SK-N-SH treated with all-trans-retinoic acid at 6 μM for 48 hours (cell line): Measurements from ENCODE around the gene ARRDC4.

Source experiments
- ATAC-seq: fragments of 200-7000 bp; cut with Tn5 transposase; 3 replicates; pipeline ENCODE4 v1.9.1; 2020; ENCODE audit warnings: mild to moderate bottlenecking, moderate library complexity
- ARNTL ChIP-seq: fragments of 450-650 bp; formaldehyde crosslinking; IDR thresholded peaks from 2 replicates; pipeline ENCODE4 v1.5.0; 2020; ENCODE audit warnings: low read depth, mild to moderate bottlenecking, moderate library complexity, borderline replicate concordance
- BACH2 ChIP-seq: fragments of 250-450 bp; sonication (Bioruptor Pico); IDR thresholded peaks from 2 replicates; pipeline ENCODE4 v1.9.0; 2021; ENCODE audit warnings: mild to moderate bottlenecking, borderline replicate concordance
- CSDC2 ChIP-seq: fragments of 250-450 bp; sonication (Bioruptor Pico); IDR thresholded peaks from 2 replicates; pipeline ENCODE4 v1.5.0; 2020; ENCODE audit warnings: mild to moderate bottlenecking, moderate library complexity
- CSRNP3 ChIP-seq: fragments of 250-450 bp; sonication (Bioruptor Pico); IDR thresholded peaks from 2 replicates; pipeline ENCODE4 v1.5.1; 2021; ENCODE audit warnings: mild to moderate bottlenecking, moderate library complexity
- ESRRG ChIP-seq: fragments of 250-450 bp; sonication (Bioruptor Pico); IDR thresholded peaks from 2 replicates; pipeline ENCODE4 v1.6.1; 2021; ENCODE audit warnings: mild to moderate bottlenecking
- GLIS3 ChIP-seq: fragments of 250-450 bp; sonication (Bioruptor Pico); IDR thresholded peaks from 2 replicates; pipeline ENCODE4 v1.5.0; 2020; ENCODE audit warnings: mild to moderate bottlenecking, moderate library complexity
- ISL1 ChIP-seq: fragments of 250-450 bp; sonication (Bioruptor Pico); IDR thresholded peaks from 2 replicates; pipeline ENCODE4 v2.1.2; 2022; ENCODE audit warnings: mild to moderate bottlenecking, moderate library complexity
- OSR1 ChIP-seq: fragments of 250-450 bp; sonication (Bioruptor Pico); IDR thresholded peaks from 2 replicates; pipeline ENCODE4 v1.8.0; 2022; ENCODE audit warnings: moderate library complexity, mild to moderate bottlenecking, inconsistent platforms
- PPARA ChIP-seq: fragments of 250-450 bp; sonication (Bioruptor Pico); IDR thresholded peaks from 2 replicates; pipeline ENCODE4 v1.5.0; 2020; ENCODE audit warnings: mild to moderate bottlenecking, borderline replicate concordance
- RARB ChIP-seq: fragments of 250-450 bp; sonication (Bioruptor Pico); IDR thresholded peaks from 2 replicates; pipeline ENCODE4 v1.8.0; 2021; ENCODE audit warnings: mild to moderate bottlenecking, moderate library complexity
- SNAI2 ChIP-seq: fragments of 250-450 bp; sonication (Bioruptor Pico); IDR thresholded peaks from 2 replicates; pipeline ENCODE4 v1.5.0; 2020; ENCODE audit warnings: mild to moderate bottlenecking, moderate library complexity
- TCF4 ChIP-seq: fragments of 250-450 bp; sonication (Bioruptor Pico); IDR thresholded peaks from 2 replicates; pipeline ENCODE4 v1.8.0; 2021; ENCODE audit warnings: mild to moderate bottlenecking, moderate library complexity, borderline replicate concordance
- TOX ChIP-seq: fragments of 250-450 bp; sonication (Bioruptor Pico); IDR thresholded peaks from 2 replicates; pipeline ENCODE4 v1.8.0; 2021; ENCODE audit warnings: mild to moderate bottlenecking, moderate library complexity, borderline replicate concordance
- TSHZ2 ChIP-seq: fragments of 250-450 bp; sonication (Bioruptor Pico); IDR thresholded peaks from 2 replicates; pipeline ENCODE4 v1.5.0; 2020; ENCODE audit warnings: mild to moderate bottlenecking, moderate library complexity
- ZC3H10 ChIP-seq: fragments of 250-450 bp; sonication (Bioruptor Pico); IDR thresholded peaks from 2 replicates; pipeline ENCODE4 v1.5.1; 2021; ENCODE audit warnings: mild to moderate bottlenecking, moderate library complexity
- ZFP3 ChIP-seq: fragments of 250-450 bp; sonication (Bioruptor Pico); IDR thresholded peaks from 2 replicates; pipeline ENCODE4 v1.5.0; 2020; ENCODE audit warnings: mild to moderate bottlenecking, moderate library complexity
- ZFP30 ChIP-seq: fragments of 450-650 bp; formaldehyde crosslinking; IDR thresholded peaks from 2 replicates; pipeline ENCODE4 v1.5.0; 2022; ENCODE audit warnings: mild to moderate bottlenecking, moderate library complexity
- ZNF565 ChIP-seq: fragments of 450-650 bp; formaldehyde crosslinking; conservative IDR thresholded peaks from 2 replicates; pipeline ENCODE4 v1.5.0; 2020; ENCODE audit warnings: low read depth, mild to moderate bottlenecking, moderate library complexity
- ZNF70 ChIP-seq: fragments of 450-650 bp; formaldehyde crosslinking; IDR thresholded peaks from 2 replicates; pipeline ENCODE4 v1.5.0; 2020; ENCODE audit warnings: mild to moderate bottlenecking, moderate library complexity
- ZNF8 ChIP-seq: fragments of 450-650 bp; formaldehyde crosslinking; IDR thresholded peaks from 2 replicates; pipeline ENCODE4 v1.5.0; 2020; ENCODE audit warnings: mild to moderate bottlenecking, moderate library complexity
- TF ChIP-seq, protein P1 (sequence below): fragments of 250-450 bp; sonication (Bioruptor Pico); IDR thresholded peaks from 2 replicates; pipeline ENCODE4 v1.8.0; 2021; ENCODE audit warnings: low read depth, mild to moderate bottlenecking, moderate library complexity, borderline replicate concordance
- TF ChIP-seq, protein P2 (sequence below): fragments of 250-450 bp; sonication (Bioruptor Pico); IDR thresholded peaks from 2 replicates; pipeline ENCODE4 v1.5.1; 2020; ENCODE audit warnings: low read depth, mild to moderate bottlenecking, moderate library complexity
- TF ChIP-seq, protein P3 (sequence below): fragments of 250-450 bp; sonication (Bioruptor Pico); IDR thresholded peaks from 2 replicates; pipeline ENCODE4 v1.8.0; 2020; ENCODE audit warnings: mild to moderate bottlenecking, moderate library complexity, borderline replicate concordance

The ARRDC4 gene

DNA sequence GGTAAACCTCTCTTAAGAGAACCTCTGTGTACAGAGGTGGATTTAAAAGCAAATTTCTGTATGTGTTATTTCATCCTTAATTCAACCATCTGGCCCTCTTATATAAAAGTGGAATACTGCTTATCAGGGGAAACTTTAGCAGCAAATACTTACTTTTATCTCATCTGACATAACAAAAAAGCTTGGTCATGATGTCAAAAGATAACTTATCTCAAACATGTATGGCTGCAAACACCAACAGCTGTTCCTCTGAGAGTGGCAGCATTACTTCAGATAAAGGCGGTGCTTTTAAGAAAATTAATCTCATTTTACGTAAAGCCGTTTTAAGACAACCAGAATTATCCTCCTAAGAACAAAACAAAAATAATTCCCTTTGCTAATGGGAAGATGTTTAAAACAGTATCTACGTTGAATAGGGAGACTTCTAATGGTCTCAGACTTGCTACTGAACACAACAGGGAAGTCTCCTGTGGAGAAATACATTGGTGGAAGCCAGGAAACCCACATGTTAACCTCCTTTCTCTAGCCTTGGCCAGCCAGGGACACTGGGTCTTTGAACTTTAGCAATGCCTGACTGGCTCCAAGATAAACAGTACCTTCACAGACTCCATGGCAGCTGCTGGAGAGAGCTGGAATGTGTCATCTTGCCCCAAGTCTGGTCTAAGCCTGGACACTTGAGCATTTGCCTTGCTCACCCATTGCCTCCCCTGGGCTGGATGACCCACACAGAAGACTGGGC is 18.1 kb downstream of the ARRDC4 start:
- TF ChIP-seq ZFP30 (CRISPR knock-in tag): no peak
- no peak for TF ChIP-seq TCF4
- TF ChIP-seq, protein P1, sequence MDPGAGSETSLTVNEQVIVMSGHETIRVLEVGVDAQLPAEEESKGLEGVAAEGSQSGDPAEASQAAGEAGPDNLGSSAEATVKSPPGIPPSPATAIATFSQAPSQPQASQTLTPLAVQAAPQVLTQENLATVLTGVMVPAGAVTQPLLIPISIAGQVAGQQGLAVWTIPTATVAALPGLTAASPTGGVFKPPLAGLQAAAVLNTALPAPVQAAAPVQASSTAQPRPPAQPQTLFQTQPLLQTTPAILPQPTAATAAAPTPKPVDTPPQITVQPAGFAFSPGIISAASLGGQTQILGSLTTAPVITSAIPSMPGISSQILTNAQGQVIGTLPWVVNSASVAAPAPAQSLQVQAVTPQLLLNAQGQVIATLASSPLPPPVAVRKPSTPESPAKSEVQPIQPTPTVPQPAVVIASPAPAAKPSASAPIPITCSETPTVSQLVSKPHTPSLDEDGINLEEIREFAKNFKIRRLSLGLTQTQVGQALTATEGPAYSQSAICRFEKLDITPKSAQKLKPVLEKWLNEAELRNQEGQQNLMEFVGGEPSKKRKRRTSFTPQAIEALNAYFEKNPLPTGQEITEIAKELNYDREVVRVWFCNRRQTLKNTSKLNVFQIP (CRISPR knock-in tag): no peak
- no peak for TF ChIP-seq ZC3H10 (CRISPR knock-in tag)
- TF ChIP-seq GLIS3 (CRISPR knock-in tag): no peak
- no peak for TF ChIP-seq ARNTL (CRISPR knock-in tag)
- no peak for TF ChIP-seq CSRNP3 (CRISPR knock-in tag)
- TF ChIP-seq CSDC2 (CRISPR knock-in tag): no peak
- no peak for TF ChIP-seq ESRRG (CRISPR knock-in tag)
- TF ChIP-seq ZNF8 (CRISPR knock-in tag): no peak
- no peak for TF ChIP-seq ZNF565 (CRISPR knock-in tag)
- TF ChIP-seq RARB (CRISPR knock-in tag): no peak
- no peak for TF ChIP-seq ZNF70 (CRISPR knock-in tag)
- TF ChIP-seq, protein P2, sequence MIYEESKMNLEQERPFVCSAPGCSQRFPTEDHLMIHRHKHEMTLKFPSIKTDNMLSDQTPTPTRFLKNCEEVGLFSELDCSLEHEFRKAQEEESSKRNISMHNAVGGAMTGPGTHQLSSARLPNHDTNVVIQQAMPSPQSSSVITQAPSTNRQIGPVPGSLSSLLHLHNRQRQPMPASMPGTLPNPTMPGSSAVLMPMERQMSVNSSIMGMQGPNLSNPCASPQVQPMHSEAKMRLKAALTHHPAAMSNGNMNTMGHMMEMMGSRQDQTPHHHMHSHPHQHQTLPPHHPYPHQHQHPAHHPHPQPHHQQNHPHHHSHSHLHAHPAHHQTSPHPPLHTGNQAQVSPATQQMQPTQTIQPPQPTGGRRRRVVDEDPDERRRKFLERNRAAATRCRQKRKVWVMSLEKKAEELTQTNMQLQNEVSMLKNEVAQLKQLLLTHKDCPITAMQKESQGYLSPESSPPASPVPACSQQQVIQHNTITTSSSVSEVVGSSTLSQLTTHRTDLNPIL (CRISPR knock-in tag): no peak
- no peak for TF ChIP-seq ZFP3
- TF ChIP-seq SNAI2 (CRISPR knock-in tag): no peak
- no peak for TF ChIP-seq OSR1 (CRISPR knock-in tag)
- no peak for TF ChIP-seq TSHZ2 (CRISPR knock-in tag)
- no peak for TF ChIP-seq PPARA (CRISPR knock-in tag)
- TF ChIP-seq, all 23 proteins: peak for 0
- no peak for ATAC-seq

GRCh38 chr15:97979140-97979520 is 18.6 kb downstream of the ARRDC4 start:
- ATAC-seq: no peak
- TF ChIP-seq TOX (CRISPR knock-in tag): no peak
- no peak for TF ChIP-seq TCF4
- no peak for TF ChIP-seq CSDC2 (CRISPR knock-in tag)
- no peak for TF ChIP-seq ARNTL (CRISPR knock-in tag)
- no peak for TF ChIP-seq BACH2 (CRISPR knock-in tag)
- no peak for TF ChIP-seq RARB (CRISPR knock-in tag)
- TF ChIP-seq ISL1 (CRISPR knock-in tag): no peak
- no peak for TF ChIP-seq CSRNP3 (CRISPR knock-in tag)
- TF ChIP-seq GLIS3 (CRISPR knock-in tag): no peak
- TF ChIP-seq ESRRG (CRISPR knock-in tag): no peak
- TF ChIP-seq, protein P2 (CRISPR knock-in tag): no peak
- TF ChIP-seq OSR1 (CRISPR knock-in tag): no peak
- TF ChIP-seq ZNF70 (CRISPR knock-in tag): no peak
- TF ChIP-seq ZNF565 (CRISPR knock-in tag): no peak
- TF ChIP-seq, protein P3, sequence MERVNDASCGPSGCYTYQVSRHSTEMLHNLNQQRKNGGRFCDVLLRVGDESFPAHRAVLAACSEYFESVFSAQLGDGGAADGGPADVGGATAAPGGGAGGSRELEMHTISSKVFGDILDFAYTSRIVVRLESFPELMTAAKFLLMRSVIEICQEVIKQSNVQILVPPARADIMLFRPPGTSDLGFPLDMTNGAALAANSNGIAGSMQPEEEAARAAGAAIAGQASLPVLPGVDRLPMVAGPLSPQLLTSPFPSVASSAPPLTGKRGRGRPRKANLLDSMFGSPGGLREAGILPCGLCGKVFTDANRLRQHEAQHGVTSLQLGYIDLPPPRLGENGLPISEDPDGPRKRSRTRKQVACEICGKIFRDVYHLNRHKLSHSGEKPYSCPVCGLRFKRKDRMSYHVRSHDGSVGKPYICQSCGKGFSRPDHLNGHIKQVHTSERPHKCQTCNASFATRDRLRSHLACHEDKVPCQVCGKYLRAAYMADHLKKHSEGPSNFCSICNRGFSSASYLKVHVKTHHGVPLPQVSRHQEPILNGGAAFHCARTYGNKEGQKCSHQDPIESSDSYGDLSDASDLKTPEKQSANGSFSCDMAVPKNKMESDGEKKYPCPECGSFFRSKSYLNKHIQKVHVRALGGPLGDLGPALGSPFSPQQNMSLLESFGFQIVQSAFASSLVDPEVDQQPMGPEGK (CRISPR knock-in tag): no peak
- TF ChIP-seq ZFP30 (CRISPR knock-in tag): no peak
- TF ChIP-seq ZFP3: no peak
